Kidney capillary endothelial cell (primary cell): ENCODE data around the gene LRCH3.

Experiments
- DNase-seq: peaks from one replicate; pipeline ENCODE4 v3.0.0-alpha.2; 2018; ENCODE audit warnings: low spot score

Gene LRCH3

GRCh38 chr3:197936819-197937384 is 145.8 kb downstream of the LRCH3 start:
- no peak for DNase-seq
